Neural cell (in vitro differentiated cells): ENCODE measurements around the gene MNDA. TPM values are rescaled to one million over a fixed set of nuclear protein-coding genes. Genes with fewer than 3 reads are reported as not detected.

Source experiments
- H2AFZ ChIP-seq: fragments of 200-600, 300-800 bp; sonication (generic), shearing (Covaris generic); 2 replicates; pipeline ENCODE4 v1.6.0; 2014; ENCODE audit warnings: low read depth, mild to moderate bottlenecking, antibody characterized with exemption, low read length, moderate library complexity
- H3F3A ChIP-seq: fragments of 200-600 bp; shearing (Covaris generic); 2 replicates; pipeline ENCODE4 v1.6.1; 2016; ENCODE audit warnings: mild to moderate bottlenecking, moderate library complexity, mixed read lengths, antibody characterized with exemption, low read length; ENCODE audit not compliant: insufficient read depth, poor library complexity, severe bottlenecking
- H3K27ac ChIP-seq: fragments of 200-600, 300-800 bp; sonication (generic), shearing (Covaris generic); 2 replicates; pipeline ENCODE4 v1.5.1; 2014; ENCODE audit warnings: mild to moderate bottlenecking, low read length, moderate library complexity
- H3K27me3 ChIP-seq: fragments of 300-800, 200-600 bp; sonication (generic), shearing (Covaris generic); 2 replicates; pipeline ENCODE4 v1.6.0; 2014; ENCODE audit warnings: mild to moderate bottlenecking, low read depth, low read length, moderate library complexity; ENCODE audit not compliant: insufficient read depth
- H3K36me3 ChIP-seq: fragments of 300-800, 200-600 bp; sonication (generic), shearing (Covaris generic); 2 replicates; pipeline ENCODE4 v1.5.1; 2014; ENCODE audit warnings: mild to moderate bottlenecking, antibody characterized with exemption, low read length, moderate library complexity; ENCODE audit not compliant: insufficient read depth
- H3K4me2 ChIP-seq: fragments of 300-800, 200-600 bp; sonication (generic), shearing (Covaris generic); 2 replicates; pipeline ENCODE4 v1.6.0; 2014; ENCODE audit warnings: mild to moderate bottlenecking, low read length
- H3K4me3 ChIP-seq: fragments of 300-800, 200-600 bp; sonication (generic), shearing (Covaris generic); 2 replicates; pipeline ENCODE4 v1.5.1; 2014; ENCODE audit warnings: mild to moderate bottlenecking, low read length, moderate library complexity
- H3K79me2 ChIP-seq: fragments of 200-600 bp; shearing (Covaris generic); replicated peaks from 2 replicates; pipeline ENCODE4 v1.6.0; 2014; ENCODE audit warnings: mild to moderate bottlenecking, low read length, moderate library complexity; ENCODE audit not compliant: insufficient read depth
- H3K9ac ChIP-seq: fragments of 300-800, 200-600 bp; sonication (generic), shearing (Covaris generic); 2 replicates; pipeline ENCODE4 v1.6.1; 2016; ENCODE audit warnings: mild to moderate bottlenecking, low read length, mixed read lengths
- H3K9me2 ChIP-seq: fragments of 200-600 bp; shearing (Covaris generic); 2 replicates; pipeline ENCODE4 v1.6.1; 2016; ENCODE audit warnings: mild to moderate bottlenecking, low read length, mixed read lengths; ENCODE audit not compliant: insufficient read depth
- H3K9me3 ChIP-seq: fragments of 200-600, 300-800 bp; sonication (generic), shearing (Covaris generic); 2 replicates; pipeline ENCODE4 v1.6.1; 2016; ENCODE audit warnings: mild to moderate bottlenecking, mixed run types, low read length, moderate library complexity, mixed read lengths
- H4K20me1 ChIP-seq: fragments of 200-600 bp; shearing (Covaris generic); 2 replicates; pipeline ENCODE4 v1.6.1; 2016; ENCODE audit warnings: mild to moderate bottlenecking, mixed run types; ENCODE audit not compliant: insufficient read depth
- CTCF ChIP-seq: fragments of 450-650 bp; IDR thresholded peaks from 2 replicates; pipeline ENCODE4 v1.5.1; 2014; ENCODE audit warnings: antibody characterized with exemption, mild to moderate bottlenecking, moderate library complexity; ENCODE audit not compliant: poor library complexity, severe bottlenecking
- EP300 ChIP-seq: fragments of 450-650 bp; conservative IDR thresholded peaks from 2 replicates; pipeline ENCODE4 v1.6.1; 2014; ENCODE audit warnings: antibody characterized with exemption, mild to moderate bottlenecking, moderate library complexity; ENCODE audit not compliant: poor library complexity, severe bottlenecking
- EZH2 ChIP-seq: fragments of 200-600, 300-800 bp; shearing (Covaris generic), sonication (generic); IDR thresholded peaks from 2 replicates; pipeline ENCODE4 v1.6.1; 2014; ENCODE audit warnings: antibody characterized with exemption, low read length, borderline replicate concordance, mild to moderate bottlenecking; ENCODE audit not compliant: insufficient read depth, poor library complexity, severe bottlenecking
- MXI1 ChIP-seq: fragments of 450-650 bp; conservative IDR thresholded peaks from 2 replicates; pipeline ENCODE4 v1.6.1; 2014; ENCODE audit warnings: antibody characterized with exemption, mild to moderate bottlenecking; ENCODE audit not compliant: poor library complexity, severe bottlenecking
- POLR2AphosphoS5 ChIP-seq: IDR thresholded peaks from 2 replicates; pipeline ENCODE4 v1.6.1; 2012
- RAD21 ChIP-seq: fragments of 450-650 bp; conservative IDR thresholded peaks from 2 replicates; pipeline ENCODE4 v1.6.1; 2014; ENCODE audit warnings: antibody characterized with exemption, mild to moderate bottlenecking, moderate library complexity
- REST ChIP-seq: IDR thresholded peaks from 2 replicates; pipeline ENCODE4 v1.6.1; 2012; ENCODE audit warnings: borderline replicate concordance
- SMC3 ChIP-seq: fragments of 450-650 bp; conservative IDR thresholded peaks from 2 replicates; pipeline ENCODE4 v1.6.1; 2014; ENCODE audit warnings: antibody characterized with exemption, mild to moderate bottlenecking, moderate library complexity; ENCODE audit not compliant: poor library complexity
- TAF1 ChIP-seq: IDR thresholded peaks from 2 replicates; pipeline ENCODE4 v1.6.1; 2012; ENCODE audit warnings: low read depth
- polyA plus RNA-seq: library from polyadenylated mRNA; depleted of rRNA; stranded (reverse); fragments of >200 nt; gene quantifications from 2 replicates; pipeline ENCODE4 v1.2.3, GENCODE V29; 2014

Gene MNDA
- polyA plus RNA-seq, 1 donor from 2014 or later, result not detected

GRCh38 chr1:158813164-158813563 lies 18.0 kb upstream of the MNDA start:
- Histone ChIP-seq H3K9ac (no peak overlapping the region), H3K9me3 (no peaks in the 10 kb centered on the region), H3K79me2 (no peaks in the 10 kb centered on the region), H3K4me2 (no peak overlapping the region), H3K36me3 (no peaks in the 10 kb centered on the region), H3F3A (no peaks in the 10 kb centered on the region), H3K4me3 (no peak overlapping the region), H4K20me1 (no peaks in the 10 kb centered on the region), H3K27me3 (no peaks in the 10 kb centered on the region), H3K9me2 (no peaks in the 10 kb centered on the region), H3K27ac (no peak overlapping the region), H2AFZ (no peak overlapping the region)
- no peak for TF ChIP-seq EP300
- no peak for TF ChIP-seq SMC3
- no peak for TF ChIP-seq TAF1
- TF ChIP-seq POLR2AphosphoS5, result no peak
- no peak for TF ChIP-seq RAD21
- no peak for TF ChIP-seq MXI1
- no peak for TF ChIP-seq CTCF
- no peak for TF ChIP-seq EZH2
- TF ChIP-seq REST, result no peak

DNA sequence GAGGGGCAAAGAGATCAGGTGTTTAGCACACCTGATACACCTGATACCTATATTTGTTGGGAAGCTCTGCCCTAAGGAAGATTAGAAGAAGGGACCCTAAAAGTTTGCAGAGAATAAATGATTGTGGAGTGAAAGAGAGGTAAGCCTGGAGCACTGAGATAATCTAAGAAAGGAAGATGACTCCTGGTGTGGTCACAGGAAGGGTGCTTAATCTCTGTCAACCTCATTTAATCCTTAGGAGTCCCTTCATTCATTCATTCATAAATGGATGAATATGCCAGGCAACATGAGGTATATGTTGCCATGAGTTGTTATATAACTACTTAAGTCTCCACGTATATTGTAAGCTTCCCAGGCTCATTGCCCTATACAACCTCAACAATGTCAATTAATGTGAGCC lies 16.2 kb upstream of the MNDA start:
- Histone ChIP-seq H3K36me3 (no peaks in the 10 kb centered on the region), H3F3A (no peaks in the 10 kb centered on the region), H3K9me2 (no peaks in the 10 kb centered on the region), H3K9me3 (no peaks in the 10 kb centered on the region), H3K4me2 (no peak overlapping the region), H3K79me2 (no peaks in the 10 kb centered on the region), H3K27me3 (no peaks in the 10 kb centered on the region), H3K27ac (no peak overlapping the region), H4K20me1 (no peaks in the 10 kb centered on the region), H2AFZ (no peak overlapping the region), H3K4me3 (no peak overlapping the region), H3K9ac (no peak overlapping the region)
- TF ChIP-seq REST, result no peak
- TF ChIP-seq MXI1, result no peak
- no peak for TF ChIP-seq POLR2AphosphoS5
- TF ChIP-seq TAF1, result no peak
- TF ChIP-seq CTCF, result no peak
